Bronchial epithelial cell (primary cell): Measurements from ENCODE around the gene MRPS30. TPM values are rescaled to one million over a fixed set of nuclear protein-coding genes. Genes with fewer than 3 reads are reported as not detected.
"Not testable (repeated sequence)": the region's sequence is repeated elsewhere in the genome, so short reads cannot be mapped to it uniquely, and the experiment has no call there.

ENCODE experiments used
- DNase-seq: peaks from one replicate; pipeline ENCODE4 v3.0.0-alpha.2; 2010; ENCODE audit warnings: low read depth
- FAIRE-seq: peaks from 2 replicates; lab custom pipeline; 2011; peaks lifted over from hg19 to GRCh38; lab: Jason Lieb, UNC
- H3K27me3 ChIP-seq: 2 replicates; pipeline ENCODE4 v1.5.1; 2011; ENCODE audit warnings: low read length; ENCODE audit not compliant: control insufficient read depth, insufficient read depth
- H3K36me3 ChIP-seq: 2 replicates; pipeline ENCODE4 v1.5.1; 2011; ENCODE audit warnings: low read length; ENCODE audit not compliant: control insufficient read depth, insufficient read depth
- H3K4me3 ChIP-seq: 2 replicates; pipeline ENCODE4 v1.5.1; 2011; ENCODE audit warnings: mild to moderate bottlenecking, low read depth, low read length, control low read depth
- CTCF ChIP-seq: IDR thresholded peaks from 2 replicates; pipeline ENCODE4 v1.5.1; 2011; ENCODE audit warnings: mild to moderate bottlenecking, moderate library complexity, low read length, control low read depth, inconsistent platforms; ENCODE audit not compliant: insufficient read depth, severe bottlenecking
- total RNA-seq: library from RNA; depleted of rRNA; stranded (reverse); fragments of >200 nt; gene quantifications from 2 replicates; pipeline ENCODE4 v1.2.1, GENCODE V29; 2014

Gene MRPS30
- 46.7 and 61.6 TPM in 2 replicates for total RNA-seq

- DNase-seq (peak; percentile 99), FAIRE-seq (peak; percentile 100)
- TF ChIP-seq CTCF = peak; percentile 41
- H3K27me3 ChIP-seq = no peaks in the 10 kb centered on the region
- H3K36me3 ChIP-seq = no peaks in the 10 kb centered on the region
- peak within 1 kb of the TSS; percentile 84 for H3K4me3 ChIP-seq
Measured at GRCh38 chr5:44808435-44809214, at the start of gene MRPS30. MRPS30 (plus strand) TSS chr5:44808947; CDS start chr5:44808963, 16 bp downstream.

GRCh38 chr5:44769200-44769876 is 39.4 kb upstream of the MRPS30 start:
- no peak overlapping the region for H3K4me3 ChIP-seq
- H3K27me3 ChIP-seq = no peaks in the 10 kb centered on the region
- DNase-seq = no peak
- no peaks in the 10 kb centered on the region for H3K36me3 ChIP-seq
- TF ChIP-seq CTCF = no peak
- no peak for FAIRE-seq

DNA sequence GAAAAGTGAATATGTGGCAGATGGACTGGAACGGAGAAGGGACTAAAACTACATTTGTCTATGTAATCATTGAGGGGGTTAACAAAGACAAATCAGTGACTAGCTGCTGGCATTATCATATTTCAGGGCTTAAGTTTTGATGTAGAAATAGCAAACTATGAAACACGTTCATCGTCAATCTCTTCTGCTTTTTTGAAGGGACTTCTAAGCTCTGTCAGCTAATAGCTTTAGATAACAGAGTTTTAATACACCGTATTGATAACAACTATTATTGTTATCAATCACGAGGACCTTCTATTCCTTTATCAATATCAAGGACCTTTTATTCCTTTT is 38.9 kb upstream of the MRPS30 start:
- TF ChIP-seq CTCF = no peak
- no peaks in the 10 kb centered on the region for H3K27me3 ChIP-seq
- no peak for FAIRE-seq

DNA sequence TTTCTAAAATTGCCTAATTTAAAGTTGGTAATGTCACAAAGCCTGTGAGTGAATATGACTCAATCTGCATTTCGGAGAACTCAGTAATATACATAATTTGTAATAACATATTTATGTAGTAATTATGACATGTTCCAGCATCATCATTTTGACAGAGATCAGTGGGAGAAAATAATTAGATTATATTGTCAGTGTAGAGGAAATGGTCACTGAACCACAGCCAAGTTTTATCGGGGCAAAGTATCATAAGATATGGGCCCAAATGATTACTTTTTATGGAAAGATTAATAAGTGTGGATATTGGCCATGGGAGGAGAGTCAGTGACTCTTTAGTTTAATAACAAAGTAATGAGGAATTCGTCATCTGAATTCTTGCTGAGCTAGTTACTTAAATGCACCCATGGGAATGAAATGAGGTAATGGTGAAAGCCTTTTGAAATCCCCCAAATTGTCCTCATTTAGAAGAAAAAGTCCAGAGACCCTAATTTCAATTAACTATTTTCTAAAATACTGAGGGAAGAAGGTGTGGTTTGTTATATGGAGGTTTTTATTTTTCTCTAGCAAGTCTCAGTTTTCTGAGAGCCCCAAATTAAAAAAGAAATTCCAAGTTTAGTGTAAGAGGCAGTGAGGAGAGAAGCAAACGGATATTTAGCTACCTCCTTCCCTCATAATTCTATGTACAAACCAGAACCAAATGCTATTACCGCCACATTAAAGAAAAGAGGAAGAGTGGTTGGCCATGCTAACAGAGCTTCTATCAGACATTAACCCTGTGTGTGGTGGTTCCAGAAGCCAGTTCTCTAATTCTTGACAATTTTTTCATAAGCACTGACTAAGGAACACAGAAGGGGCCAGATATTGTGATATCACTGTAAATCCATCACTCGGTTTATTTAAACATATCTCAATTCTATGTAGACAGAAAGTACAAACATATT is 37.7 kb upstream of the MRPS30 start:
- no peak for FAIRE-seq

More for the DNA sequence above, 38.9 kb upstream of the MRPS30 start:
- no peak for DNase-seq
- Histone ChIP-seq H3K4me3 (no peak overlapping the region), H3K36me3 (no peaks in the 10 kb centered on the region)

DNA sequence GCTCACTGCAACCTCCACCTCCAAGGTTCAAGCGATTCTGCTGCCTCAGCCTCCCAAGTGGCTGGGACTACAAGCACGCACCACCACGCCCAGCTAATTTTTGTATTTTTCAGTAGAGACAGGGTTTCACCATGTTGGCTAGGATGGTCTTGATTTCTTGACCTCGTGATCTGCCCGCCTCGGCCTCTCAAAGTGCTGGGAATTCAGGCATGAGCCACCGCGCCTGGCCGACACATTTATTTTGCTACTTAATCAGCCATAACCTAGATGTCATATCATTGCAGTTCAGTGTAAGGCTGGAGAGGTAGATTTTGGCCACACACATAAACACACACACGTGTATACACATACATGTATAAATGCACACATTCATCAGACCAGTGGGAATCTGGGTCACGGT is 36.4 kb upstream of the MRPS30 start:
- H3K27me3 ChIP-seq, H3K36me3 ChIP-seq, H3K4me3 ChIP-seq, DNase-seq, FAIRE-seq: not testable (repeated sequence)

More for the DNA sequence above, 37.7 kb upstream of the MRPS30 start:
- Histone ChIP-seq H3K27me3 (no peaks in the 10 kb centered on the region), H3K4me3 (no peak overlapping the region), H3K36me3 (no peaks in the 10 kb centered on the region)
- DNase-seq = no peak
- no peak for TF ChIP-seq CTCF
